Stomach (tissue), 9 donors: ENCODE measurements around the gene L1CAM. TPM values are rescaled to one million over a fixed set of nuclear protein-coding genes. Genes with fewer than 3 reads are reported as not detected.

Experiments
- DNase-seq, 2 donors: peaks; one replicate each; pipeline versions ENCODE4 v3.0.0 to v3.0.0-alpha.2; 2013 to 2019
- H3K27ac ChIP-seq, 5 donors: fragments of 200-600 bp in 4 of 5; sonication (generic) in 4 of 5; one replicate each; pipeline ENCODE4 v1.5.1; 2013 to 2019; ENCODE audit warnings: mild to moderate bottlenecking in 1 of 5, moderate library complexity in 1 of 5
- H3K27me3 ChIP-seq, 3 donors: fragments of 200-600 bp; sonication (generic); one replicate each; pipeline ENCODE4 v1.5.1; 2017 to 2019; ENCODE audit warnings: mixed run types in 1 of 3
- H3K36me3 ChIP-seq, 4 donors: fragments of 200-600 bp; sonication (generic); 1 replicate in 3 of 4; 2 replicates in 1 of 4; pipeline ENCODE4 v1.5.1; 2016 to 2019
- H3K4me1 ChIP-seq, 4 donors: fragments of 200-600 bp; sonication (generic); one replicate each; pipeline ENCODE4 v1.5.1; 2016 to 2019
- H3K4me3 ChIP-seq, 4 donors: fragments of 200-600 bp; sonication (generic) in 3 of 4; one replicate each; pipeline ENCODE4 v1.5.1; 2016 to 2019; ENCODE audit warnings: mild to moderate bottlenecking in 1 of 4
- H3K9me3 ChIP-seq, 4 donors: fragments of 200-600 bp; sonication (generic); one replicate each; pipeline ENCODE4 v1.5.1; 2016 to 2019
- CTCF ChIP-seq, 7 experiments: fragments of 450-650 bp in 4 of 7; fragments of 200-600 bp in 3 of 7; sonication (generic) in 3 of 7; IDR thresholded peaks; one replicate each; pipeline ENCODE4 v1.5.1; 2016 to 2019; ENCODE audit warnings: antibody characterized with exemption in 7 of 7, control low read depth in 2 of 7, mild to moderate bottlenecking in 1 of 7
- EP300 ChIP-seq: sonication (generic); formaldehyde crosslinking; IDR thresholded peaks from one replicate; pipeline ENCODE4 v1.6.1; 2017; ENCODE audit warnings: antibody characterized with exemption
- POLR2A ChIP-seq, 4 donors: fragments of 450-650 bp; IDR thresholded peaks; one replicate each; pipeline ENCODE4 v1.6.1; 2016; ENCODE audit warnings: antibody characterized with exemption in 4 of 4, control low read depth in 2 of 4, mild to moderate bottlenecking in 1 of 4, moderate library complexity in 1 of 4
- POLR2AphosphoS5 ChIP-seq, 3 donors: sonication (generic); formaldehyde crosslinking; IDR thresholded peaks; one replicate each; pipeline ENCODE4 v1.6.1; 2016; ENCODE audit warnings: antibody characterized with exemption in 3 of 3
- WGBS, 5 donors: extraction: QIAGEN DNeasy Blood & Tissue Kit in 3 of 5; methylation state at CpG; one replicate each; pipeline versions ENCODE4 v1.1.5 to v1.1.7; 2013 to 2018; 5-methylcytosine and 5-hydroxymethylcytosine counted together
- intact Hi-C: fragments of 100-400 bp; cut with DNase I; formaldehyde crosslinking; loops from one replicate; pipeline ENCODE4 v1.15.1; 2023; ENCODE audit warnings: low total_unique reads
- polyA plus RNA-seq, 3 donors: library from polyadenylated mRNA; stranded (reverse); fragments of 200-250 nt; gene quantifications; one replicate each; pipeline ENCODE4 v1.2.3, GENCODE V29; 2013
- total RNA-seq, 5 donors: library from RNA; depleted of rRNA; stranded (reverse); fragments of >200 nt; gene quantifications; one replicate each; pipeline versions ENCODE4 v1.1.0 to v1.2.3, GENCODE V29; 2014 to 2016
- donor health status: healthy with polysubstance abuse.
- donor health status: Bipolar disorder and iron deficiency.
- donor health status: healthy.

L1CAM gene
- total and polyA plus RNA-seq, 8 donors, result under 0.01 to 19.1 (median 2.7) TPM

GRCh38 chrX:153824348-153824747 lies 61.6 kb downstream of the L1CAM start:
- Histone ChIP-seq H3K4me3 (no peak overlapping the region), H3K36me3 (no peaks in the 10 kb centered on the region), H3K27ac (no peak overlapping the region), H3K4me1 (peaks cover under 1 to 18% (median 17%) of the 10 kb centered on the region in 4 donors), H3K9me3 (peaks cover 0 to 17% (median 4%) of the 10 kb centered on the region in 4 donors), H3K27me3 (peaks cover 0 to 50% (median 16%) of the 10 kb centered on the region in 3 donors)
- DNase-seq, result no peak
- WGBS, 5 donors, result 75 to 87% (median 87%) methylated on average over 5 to 10 of the region's 10 CpGs
- TF ChIP-seq CTCF (IDR thresholded peaks at IDR 0.05) (no peak), POLR2AphosphoS5 (IDR thresholded peaks at IDR 0.05) (no peak), EP300 (no peak), POLR2A (IDR thresholded peaks at IDR 0.05) (no peak)
- intact Hi-C loops, result no loop called here

- Histone ChIP-seq H3K4me1 (peaks cover 0 to 14% (median 12%) of the 10 kb centered on the region in 4 donors), H3K4me3 (no peak overlapping the region), H3K9me3 (peaks cover 0 to 7% (median 0%) of the 10 kb centered on the region in 4 donors), H3K36me3 (no peaks in the 10 kb centered on the region), H3K27me3 (peaks cover 4 to 43% (median 8%) of the 10 kb centered on the region in 3 donors), H3K27ac (no peak overlapping the region)
- WGBS, 5 donors, result 85 to 89% (median 87%) methylated on average over 8 to 9 of the region's 9 CpGs
- intact Hi-C loops, result no loop called here
- DNase-seq, result no peak
- TF ChIP-seq EP300 (no peak), CTCF (IDR thresholded peaks at IDR 0.05) (no peak), POLR2A (IDR thresholded peaks at IDR 0.05) (no peak), POLR2AphosphoS5 (IDR thresholded peaks at IDR 0.05) (no peak)
These were observed 64.9 kb downstream of the L1CAM start for GRCh38 chrX:153821066-153821465.

GRCh38 chrX:153820601-153821000 lies 65.4 kb downstream of the L1CAM start:
- intact Hi-C loops, result no loop called here
- TF ChIP-seq POLR2A (IDR thresholded peaks at IDR 0.05) (no peak), POLR2AphosphoS5 (IDR thresholded peaks at IDR 0.05) (no peak), CTCF (IDR thresholded peaks at IDR 0.05) (no peak), EP300 (no peak)
- H3K36me3 ChIP-seq, result no peaks in the 10 kb centered on the region
- WGBS, 5 donors, result 76 to 86% (median 80%) methylated on average over 5 to 7 of the region's 7 CpGs
- peaks cover 0 to 14% (median 12%) of the 10 kb centered on the region in 4 donors for H3K4me1 ChIP-seq
- DNase-seq, result no peak
- no peak overlapping the region for H3K4me3 ChIP-seq
- H3K9me3 ChIP-seq, result peaks cover 0 to 7% (median 0%) of the 10 kb centered on the region in 4 donors
- peaks cover 4 to 43% (median 8%) of the 10 kb centered on the region in 3 donors for H3K27me3 ChIP-seq
- no peak overlapping the region for H3K27ac ChIP-seq

- Histone ChIP-seq H3K4me3 (peak overlapping the region; percentile 42 to 51 (median 45)), H3K27me3 (peaks cover 4 to 41% (median 8%) of the 10 kb centered on the region in 3 donors), H3K4me1 (peaks cover 0 to 14% (median 12%) of the 10 kb centered on the region in 4 donors), H3K36me3 (no peaks in the 10 kb centered on the region), H3K9me3 (peaks cover 0 to 7% (median 0%) of the 10 kb centered on the region in 4 donors), H3K27ac (peak overlapping the region in 1 of 5 donors; percentile 51)
- no peak for DNase-seq
- TF ChIP-seq EP300, result no peak
- TF ChIP-seq POLR2AphosphoS5 (IDR thresholded peaks at IDR 0.05), result no peak
- TF ChIP-seq CTCF (IDR thresholded peaks at IDR 0.05), result no peak
- no peak for TF ChIP-seq POLR2A (IDR thresholded peaks at IDR 0.05)
- intact Hi-C loops, result no loop called here
- 29 to 57% (median 45%) methylated on average over 12 to 23 of the region's 23 CpGs for WGBS, 5 donors
These were observed 66.5 kb downstream of the L1CAM start for GRCh38 chrX:153819384-153820040.
